Gastrocnemius medialis (tissue), 4 donors: ENCODE measurements around the gene TRPV6. TPM values are rescaled to one million over a fixed set of nuclear protein-coding genes. Genes with fewer than 3 reads are reported as not detected.

ENCODE experiments used
- ATAC-seq, 2 donors: fragments of 150-250 bp; one replicate each; pipeline ENCODE4 v1.9.1; 2016
- DNase-seq, 2 donors: peaks; one replicate each; pipeline ENCODE4 v3.0.0-alpha.2; 2019
- H3K27ac ChIP-seq, 4 donors: fragments of 200-600 bp; sonication (generic); 1 replicate in 1 of 4; 2 replicates in 3 of 4; pipeline ENCODE4 v1.5.1; 2016 to 2018; ENCODE audit warnings: mild to moderate bottlenecking in 2 of 4, moderate library complexity in 1 of 4
- H3K27me3 ChIP-seq, 3 donors: fragments of 200-600 bp; sonication (generic) in 2 of 3; 1 replicate in 1 of 3; 2 replicates in 2 of 3; pipeline versions ENCODE4 v1.5.1 to v1.6.0; 2016 to 2019; ENCODE audit warnings: mild to moderate bottlenecking in 1 of 3, moderate library complexity in 1 of 3
- H3K36me3 ChIP-seq, 2 donors: fragments of 200-600 bp; sonication (generic) in 1 of 2; one replicate each; pipeline ENCODE4 v1.5.1; 2017 to 2018
- H3K4me1 ChIP-seq, 2 donors: fragments of 200-600 bp; sonication (generic) in 1 of 2; one replicate each; pipeline ENCODE4 v1.5.1; 2016 to 2017; ENCODE audit warnings: mild to moderate bottlenecking in 2 of 2
- H3K4me3 ChIP-seq, 4 donors: fragments of 200-600 bp; sonication (generic) in 3 of 4; 1 replicate in 1 of 4; 2 replicates in 3 of 4; pipeline ENCODE4 v1.5.1; 2016 to 2019; ENCODE audit warnings: mild to moderate bottlenecking in 2 of 4
- H3K9me3 ChIP-seq, 3 donors: fragments of 200-600 bp; sonication (generic) in 2 of 3; 1 replicate in 1 of 3; 2 replicates in 2 of 3; pipeline ENCODE4 v1.5.1; 2016 to 2019
- CTCF ChIP-seq, 5 experiments: fragments of 450-650 bp in 3 of 5; fragments of 200-600 bp in 2 of 5; sonication (generic) in 2 of 5; IDR thresholded peaks in 4 of 5; conservative IDR thresholded peaks in 1 of 5; 1 replicate in 4 of 5; 2 replicates in 1 of 5; pipeline ENCODE4 v1.5.1; 2016 to 2019; ENCODE audit warnings: antibody characterized with exemption in 5 of 5, mild to moderate bottlenecking in 3 of 5, moderate library complexity in 3 of 5
- POLR2A ChIP-seq, 2 donors: fragments of 450-650 bp; IDR thresholded peaks; one replicate each; pipeline ENCODE4 v1.6.1; 2017; ENCODE audit warnings: antibody characterized with exemption in 2 of 2, mild to moderate bottlenecking in 2 of 2, moderate library complexity in 2 of 2
- in situ Hi-C, 4 donors: fragments of 200-750 bp; cut with MboI; loops; one replicate each; pipeline versions ENCODE4 v1.15.0 to v1.8.0; 2017; ENCODE audit warnings: low sequenced_read_pairs in 4 of 4
- intact Hi-C: fragments of 100-400 bp; cut with DNase I; formaldehyde crosslinking; loops from one replicate; pipeline ENCODE4 v1.15.1; 2023; ENCODE audit warnings: low total_unique reads
- total RNA-seq, 4 donors: library from RNA; depleted of rRNA; stranded (reverse); fragments of >200 nt; gene quantifications; one replicate each; pipeline versions ENCODE4 v1.1.0 to v1.2.3, GENCODE V29; 2016

The TRPV6 gene
- total RNA-seq, 4 donors from 2014 or later, result not detected

- TF ChIP-seq CTCF (IDR thresholded peaks at IDR 0.05 in 4 of 5, conservative IDR thresholded peaks at IDR 0.05 in 1 of 5), result no peak
- peak in 1 of 2 donors; percentile 32 for TF ChIP-seq POLR2A (IDR thresholded peaks at IDR 0.05)
These were observed 31.0 kb downstream of the TRPV6 start, which contains the start of gene EPHB6 for GRCh38 chr7:142854372-142855113. TSS of gene EPHB6 (plus strand) at chr7:142855076. CDS start at chr7:142863228, 8,152 bp downstream.

GRCh38 chr7:142853739-142854371, 31.7 kb downstream of the TRPV6 start:
- in situ Hi-C loops, result loop anchor here (10.0 to 25.0 kb wide), 3 partner anchors 151 to 361 kb away; partner anchors contain the start of gene TAS2R40 (in 3 of the 4)
- ATAC-seq (peak; percentile 62 to 75), DNase-seq (no peak)
- H3K9me3 ChIP-seq, result no peaks in the 10 kb centered on the region
- no peaks in the 10 kb centered on the region for H3K27me3 ChIP-seq
- intact Hi-C loops, result loop anchor here (1.0 to 5.0 kb wide), 3 partner anchors 12 to 358 kb away; no protein-coding TSS in a partner anchor
- peaks cover 2 to 12% of the 10 kb centered on the region in 2 donors for H3K4me1 ChIP-seq
- no peaks in the 10 kb centered on the region for H3K36me3 ChIP-seq
- peak overlapping the region; percentile 72 to 81 (median 76) for H3K4me3 ChIP-seq
- H3K27ac ChIP-seq, result peak overlapping the region; percentile 19 to 62 (median 56)
- no peak for TF ChIP-seq POLR2A (IDR thresholded peaks at IDR 0.05)
- TF ChIP-seq CTCF (IDR thresholded peaks at IDR 0.05 in 4 of 5, conservative IDR thresholded peaks at IDR 0.05 in 1 of 5), result peak; percentile 41 to 70 (median 64)

More at GRCh38 chr7:142854372-142855113, 31.0 kb downstream of the TRPV6 start, which contains the start of gene EPHB6:
- DNase-seq, result peak; percentile 47 to 48
- ATAC-seq, result peak; percentile 57 to 67
- intact Hi-C loops (loop anchor here (1.0 to 5.0 kb wide), 3 partner anchors 12 to 358 kb away; no protein-coding TSS in a partner anchor), in situ Hi-C loops (loop anchor here (10.0 to 25.0 kb wide), 3 partner anchors 150 to 360 kb away; partner anchors contain the start of gene TAS2R40 (in 3 of the 4))
- Histone ChIP-seq H3K27me3 (no peaks in the 10 kb centered on the region), H3K4me3 (peak within 1 kb of the TSS; percentile 72 to 81 (median 76)), H3K9me3 (no peaks in the 10 kb centered on the region), H3K27ac (peak within 1 kb of the TSS; percentile 19 to 62 (median 56)), H3K36me3 (no peaks in the 10 kb centered on the region), H3K4me1 (peaks cover 2 to 12% of the 10 kb centered on the region in 2 donors)

- ATAC-seq, result no peak
- in situ Hi-C loops, result loop anchor here (10.0 to 25.0 kb wide), 3 partner anchors 153 to 363 kb away; partner anchors contain the start of gene TAS2R40 (in 3 of the 4)
- Histone ChIP-seq H3K27me3 (no peaks in the 10 kb centered on the region), H3K4me3 (no peak overlapping the region), H3K4me1 (peaks cover 2 to 12% of the 10 kb centered on the region in 2 donors), H3K36me3 (no peaks in the 10 kb centered on the region), H3K27ac (no peak overlapping the region), H3K9me3 (no peaks in the 10 kb centered on the region)
- no peak for DNase-seq
- intact Hi-C loops, result loop anchor here (5.0 kb wide), 2 partner anchors 150 to 360 kb away; no protein-coding TSS in a partner anchor
- TF ChIP-seq POLR2A (IDR thresholded peaks at IDR 0.05) (no peak), CTCF (IDR thresholded peaks at IDR 0.05 in 4 of 5, conservative IDR thresholded peaks at IDR 0.05 in 1 of 5) (no peak)
These were observed 33.6 kb downstream of the TRPV6 start for GRCh38 chr7:142851919-142852318.

GRCh38 chr7:142851269-142851668, 34.3 kb downstream of the TRPV6 start:
- H3K27me3 ChIP-seq, result no peaks in the 10 kb centered on the region
- intact Hi-C loops (loop anchor here (5.0 kb wide), 2 partner anchors 151 to 361 kb away; no protein-coding TSS in a partner anchor), in situ Hi-C loops (loop anchor here (10.0 to 25.0 kb wide), 3 partner anchors 154 to 364 kb away; partner anchors contain the start of gene TAS2R40 (in 3 of the 4))
- no peak overlapping the region for H3K27ac ChIP-seq
- H3K4me3 ChIP-seq, result no peak overlapping the region
- no peak for TF ChIP-seq POLR2A (IDR thresholded peaks at IDR 0.05)
- no peak for TF ChIP-seq CTCF (IDR thresholded peaks at IDR 0.05 in 4 of 5, conservative IDR thresholded peaks at IDR 0.05 in 1 of 5)
- DNase-seq (no peak), ATAC-seq (no peak)
- H3K4me1 ChIP-seq, result peaks cover 2 to 12% of the 10 kb centered on the region in 2 donors
- no peaks in the 10 kb centered on the region for H3K9me3 ChIP-seq
- no peaks in the 10 kb centered on the region for H3K36me3 ChIP-seq
